Measurements from ENCODE around the gene UNCX. TPM values are rescaled to one million over a fixed set of nuclear protein-coding genes. Genes with fewer than 3 reads are reported as not detected.
A peak's percentile ranks its signal among the peaks of the same experiment; 100 is the strongest.

UNCX gene
- total RNA-seq, 2 donors from 2014 or later = not detected

GRCh38 chr7:1225030-1225429 lies 7.6 kb upstream of the UNCX start:
- Mint-ChIP-seq H3K27me3 (peaks cover 51% of the 10 kb centered on the region), H3K9me3 (no peaks in the 10 kb centered on the region), H3K4me3 (no peak overlapping the region), H3K36me3 (ENCODE audit: low read depth) (no peaks in the 10 kb centered on the region), H3K4me1 (no peaks in the 10 kb centered on the region), H3K27ac (no peak overlapping the region)
- no peak for ATAC-seq (replicated peaks)

GRCh38 chr7:1225441-1226185 lies 7.1 kb upstream of the UNCX start:
- H3K9me3 Mint-ChIP-seq = no peaks in the 10 kb centered on the region
- H3K27ac Mint-ChIP-seq = no peak overlapping the region
- H3K36me3 Mint-ChIP-seq (ENCODE audit: low read depth) = no peaks in the 10 kb centered on the region
- peaks cover 49% of the 10 kb centered on the region for H3K27me3 Mint-ChIP-seq
- ATAC-seq (replicated peaks) = no peak
- no peak overlapping the region for H3K4me3 Mint-ChIP-seq
- no peaks in the 10 kb centered on the region for H3K4me1 Mint-ChIP-seq

- Mint-ChIP-seq H3K36me3 (ENCODE audit: low read depth) (no peaks in the 10 kb centered on the region), H3K4me3 (no peak overlapping the region), H3K4me1 (no peaks in the 10 kb centered on the region), H3K27ac (no peak overlapping the region), H3K27me3 (peaks cover 48% of the 10 kb centered on the region), H3K9me3 (no peaks in the 10 kb centered on the region)
- ATAC-seq (replicated peaks) = no peak
Measured at GRCh38 chr7:1226186-1226901, 6.3 kb upstream of the UNCX start.

- Mint-ChIP-seq H3K27ac (no peak overlapping the region), H3K27me3 (peaks cover 54% of the 10 kb centered on the region), H3K4me1 (peaks cover 4% of the 10 kb centered on the region), H3K9me3 (no peaks in the 10 kb centered on the region), H3K4me3 (no peak overlapping the region), H3K36me3 (ENCODE audit: low read depth) (peaks cover 8% of the 10 kb centered on the region)
- ATAC-seq (replicated peaks) = no peak
Measured at GRCh38 chr7:1227071-1227804, 5.4 kb upstream of the UNCX start.

- Mint-ChIP-seq H3K4me1 (peaks cover 5% of the 10 kb centered on the region), H3K4me3 (no peak overlapping the region), H3K36me3 (ENCODE audit: low read depth) (peaks cover 9% of the 10 kb centered on the region), H3K27me3 (peaks cover 55% of the 10 kb centered on the region), H3K9me3 (no peaks in the 10 kb centered on the region), H3K27ac (no peak overlapping the region)
- ATAC-seq (replicated peaks) = no peak
Measured at GRCh38 chr7:1227814-1228544, 4.7 kb upstream of the UNCX start.

- Mint-ChIP-seq H3K36me3 (ENCODE audit: low read depth) (peaks cover 9% of the 10 kb centered on the region), H3K27ac (no peak overlapping the region), H3K4me3 (no peak overlapping the region), H3K27me3 (peaks cover 51% of the 10 kb centered on the region), H3K4me1 (peaks cover 5% of the 10 kb centered on the region), H3K9me3 (no peaks in the 10 kb centered on the region)
- no peak for ATAC-seq (replicated peaks)
Measured at GRCh38 chr7:1228545-1229201, 4.0 kb upstream of the UNCX start.

- no peak for ATAC-seq (replicated peaks)
- H3K27me3 Mint-ChIP-seq = peaks cover 52% of the 10 kb centered on the region
- peaks cover 11% of the 10 kb centered on the region for H3K36me3 Mint-ChIP-seq (ENCODE audit: low read depth)
Measured at GRCh38 chr7:1229202-1229947, 3.3 kb upstream of the UNCX start.

GRCh38 chr7:1229956-1230355 lies 2.7 kb upstream of the UNCX start:
- no peaks in the 10 kb centered on the region for H3K9me3 Mint-ChIP-seq
- no peak for ATAC-seq (replicated peaks)
- H3K27ac Mint-ChIP-seq = no peak overlapping the region
- H3K4me1 Mint-ChIP-seq = peaks cover 12% of the 10 kb centered on the region
- H3K36me3 Mint-ChIP-seq (ENCODE audit: low read depth) = peaks cover 17% of the 10 kb centered on the region
- no peak overlapping the region for H3K4me3 Mint-ChIP-seq
- peaks cover 54% of the 10 kb centered on the region for H3K27me3 Mint-ChIP-seq

More at GRCh38 chr7:1229202-1229947, 3.3 kb upstream of the UNCX start:
- no peak overlapping the region for H3K27ac Mint-ChIP-seq
- no peaks in the 10 kb centered on the region for H3K9me3 Mint-ChIP-seq
- peaks cover 6% of the 10 kb centered on the region for H3K4me1 Mint-ChIP-seq
- H3K4me3 Mint-ChIP-seq = no peak overlapping the region

GRCh38 chr7:1230411-1231213 lies 2.1 kb upstream of the UNCX start:
- H3K4me3 Mint-ChIP-seq = no peak overlapping the region
- H3K4me1 Mint-ChIP-seq = peaks cover 13% of the 10 kb centered on the region
- H3K27ac Mint-ChIP-seq = no peak overlapping the region
- ATAC-seq (replicated peaks) = no peak
- peaks cover 21% of the 10 kb centered on the region for H3K36me3 Mint-ChIP-seq (ENCODE audit: low read depth)
- H3K9me3 Mint-ChIP-seq = no peaks in the 10 kb centered on the region
- peaks cover 51% of the 10 kb centered on the region for H3K27me3 Mint-ChIP-seq

- peaks cover 42% of the 10 kb centered on the region for H3K27me3 Mint-ChIP-seq
- ATAC-seq (replicated peaks) = no peak
- peaks cover 25% of the 10 kb centered on the region for H3K36me3 Mint-ChIP-seq (ENCODE audit: low read depth)
- peak overlapping the region; percentile 16 for H3K4me3 Mint-ChIP-seq
- H3K4me1 Mint-ChIP-seq = peaks cover 13% of the 10 kb centered on the region
- H3K27ac Mint-ChIP-seq = no peak overlapping the region
- H3K9me3 Mint-ChIP-seq = no peaks in the 10 kb centered on the region
Measured at GRCh38 chr7:1231214-1232102, 1.2 kb upstream of the UNCX start.

- H3K9me3 Mint-ChIP-seq = no peaks in the 10 kb centered on the region
- H3K36me3 Mint-ChIP-seq (ENCODE audit: low read depth) = peaks cover 25% of the 10 kb centered on the region
- peaks cover 13% of the 10 kb centered on the region for H3K4me1 Mint-ChIP-seq
- H3K27ac Mint-ChIP-seq = no peak overlapping the region
- H3K4me3 Mint-ChIP-seq = peak overlapping the region; percentile 16
- no peak for ATAC-seq (replicated peaks)
- peaks cover 42% of the 10 kb centered on the region for H3K27me3 Mint-ChIP-seq
Measured at GRCh38 chr7:1232103-1232466, 587 bp upstream of the UNCX start.

All from activated T-helper 17 cell treated with anti-CD3 and anti-CD28 coated beads, Interleukin-2, amount 50 U/mL, for 72 hours (primary cell).